ENCODE data around the gene SLC25A31.

Gene SLC25A31

DNA sequence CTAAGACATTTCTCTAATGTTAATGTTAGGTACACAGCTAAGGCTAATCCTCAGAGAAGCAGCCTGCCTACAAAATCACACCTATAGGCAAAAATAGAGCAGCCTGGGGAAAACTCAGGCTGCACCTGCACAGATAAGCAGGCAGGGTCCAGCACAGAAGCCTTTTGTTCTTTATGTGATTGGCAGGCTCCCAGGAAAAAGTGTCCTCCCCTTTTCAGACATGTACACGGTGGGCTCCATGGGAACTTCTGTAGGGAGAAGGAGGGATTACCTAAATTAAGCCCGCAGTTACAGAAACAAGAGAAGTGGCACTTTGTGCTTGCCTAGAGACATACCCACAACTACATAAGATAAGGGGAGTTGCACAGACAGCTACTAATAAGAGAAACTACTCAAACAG is 47.9 kb downstream of the SLC25A31 start:
- DNase-seq = peak; percentile 61

DNA sequence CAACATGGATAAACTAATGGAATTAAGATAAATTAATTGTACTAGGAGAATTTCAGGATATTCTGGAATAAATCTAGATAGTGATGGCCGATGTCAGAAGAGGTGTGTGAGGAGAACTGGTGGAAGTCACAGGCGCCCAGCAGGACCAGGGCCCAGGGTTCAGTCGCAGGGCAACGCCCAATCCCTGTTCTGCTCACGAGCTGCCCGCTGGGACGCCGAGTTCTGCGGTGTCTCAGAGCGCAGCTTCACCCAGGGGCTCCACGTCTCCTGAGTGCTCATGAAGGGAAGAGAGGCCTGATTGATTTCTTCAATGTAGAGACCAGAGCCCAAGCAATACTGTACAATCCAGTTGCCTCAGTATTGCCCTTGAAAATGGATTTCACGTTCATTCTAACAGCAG is 50.4 kb downstream of the SLC25A31 start:
- no peak for DNase-seq

DNA sequence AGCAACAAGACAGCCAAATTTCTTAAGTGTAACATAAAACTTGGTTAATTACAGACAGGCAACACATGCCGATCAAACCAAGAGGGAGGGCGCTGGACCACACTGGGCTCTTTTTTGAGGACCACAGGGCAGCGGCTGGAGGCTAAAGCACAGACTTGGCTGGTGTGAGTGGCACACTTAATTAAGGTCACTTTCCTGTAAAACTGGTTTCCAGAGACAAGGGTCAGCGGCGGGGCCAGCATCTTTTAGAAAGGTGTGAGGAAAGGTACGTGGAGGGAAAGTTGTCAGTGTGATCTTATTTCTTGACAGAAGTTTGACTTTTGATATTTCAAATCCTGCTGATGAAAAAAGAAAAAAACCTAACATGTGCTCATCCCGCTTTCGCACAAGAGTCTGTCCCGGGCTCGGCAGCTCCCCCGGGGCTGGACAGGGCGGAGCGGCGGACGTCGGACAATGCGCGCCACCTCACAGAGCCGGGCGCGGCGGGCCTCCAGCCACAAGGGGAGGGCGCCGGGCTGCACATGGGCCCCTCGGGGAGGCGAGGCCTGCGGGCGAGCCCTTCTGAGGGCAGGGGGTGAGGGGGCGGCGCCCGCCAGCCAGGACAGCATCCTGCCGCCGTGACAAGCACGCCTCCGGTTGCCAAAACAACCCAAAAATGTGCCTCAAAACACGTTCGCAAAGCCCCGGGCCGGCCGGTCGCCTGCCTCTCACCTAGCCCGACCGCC is 51.3 kb downstream of the SLC25A31 start:
- no peak for DNase-seq

DNA sequence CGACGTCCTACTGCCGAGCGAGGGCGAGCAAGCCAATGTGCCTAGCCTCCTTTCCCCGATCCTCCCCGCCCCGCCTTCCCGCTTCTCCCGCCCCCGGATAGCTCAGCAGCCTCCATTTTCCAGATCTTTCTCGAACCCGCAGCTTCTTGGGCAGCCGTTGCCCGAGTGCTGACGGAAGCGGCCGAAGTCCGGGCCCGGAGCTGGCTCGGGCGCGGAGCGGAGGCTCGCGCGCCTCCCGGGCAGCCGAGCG is 51.8 kb downstream of the SLC25A31 start:
- no peak for DNase-seq

DNA sequence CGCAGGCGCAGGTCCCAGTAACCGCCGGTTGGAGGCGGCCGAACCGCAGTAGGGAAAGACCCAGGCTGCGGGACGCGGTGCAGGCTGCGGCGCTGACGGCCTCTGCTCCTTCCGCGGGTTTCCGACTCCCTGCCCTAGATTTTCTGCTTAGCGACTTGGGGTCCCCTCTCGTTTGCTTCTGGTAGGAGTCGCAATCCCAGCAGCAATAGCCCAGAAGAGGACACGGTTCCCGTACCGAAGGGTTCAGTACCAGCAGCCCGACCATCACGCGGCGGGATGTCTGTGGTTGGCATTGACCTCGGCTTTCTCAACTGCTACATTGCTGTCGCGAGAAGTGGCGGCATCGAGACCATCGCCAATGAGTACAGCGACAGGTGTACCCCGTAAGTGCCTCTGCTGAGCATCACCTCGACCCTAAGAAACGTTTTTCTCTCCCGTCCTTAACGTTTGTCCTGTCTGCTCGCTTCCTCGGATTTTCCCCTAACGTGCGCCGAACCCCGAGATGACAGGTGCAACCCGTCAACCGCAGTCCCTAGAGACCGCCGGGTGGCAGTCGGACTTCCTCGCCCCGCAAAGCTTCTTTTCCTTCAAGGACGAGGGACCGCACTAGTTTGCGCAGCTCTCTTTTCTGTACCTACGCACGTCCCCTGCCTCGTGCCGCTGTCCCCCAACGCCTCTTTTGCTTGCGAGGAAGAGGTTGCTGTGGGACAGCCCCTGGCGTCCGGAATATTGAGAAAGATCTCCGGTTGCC is 52.2 kb downstream of the SLC25A31 start, which contains the start of gene HSPA4L:
Gene HSPA4L (plus strand): TSS at position 48 of the 751 bp plus-strand sequence. CDS start 229 bp downstream, at position 277.
- peak; percentile 54 for DNase-seq

DNA sequence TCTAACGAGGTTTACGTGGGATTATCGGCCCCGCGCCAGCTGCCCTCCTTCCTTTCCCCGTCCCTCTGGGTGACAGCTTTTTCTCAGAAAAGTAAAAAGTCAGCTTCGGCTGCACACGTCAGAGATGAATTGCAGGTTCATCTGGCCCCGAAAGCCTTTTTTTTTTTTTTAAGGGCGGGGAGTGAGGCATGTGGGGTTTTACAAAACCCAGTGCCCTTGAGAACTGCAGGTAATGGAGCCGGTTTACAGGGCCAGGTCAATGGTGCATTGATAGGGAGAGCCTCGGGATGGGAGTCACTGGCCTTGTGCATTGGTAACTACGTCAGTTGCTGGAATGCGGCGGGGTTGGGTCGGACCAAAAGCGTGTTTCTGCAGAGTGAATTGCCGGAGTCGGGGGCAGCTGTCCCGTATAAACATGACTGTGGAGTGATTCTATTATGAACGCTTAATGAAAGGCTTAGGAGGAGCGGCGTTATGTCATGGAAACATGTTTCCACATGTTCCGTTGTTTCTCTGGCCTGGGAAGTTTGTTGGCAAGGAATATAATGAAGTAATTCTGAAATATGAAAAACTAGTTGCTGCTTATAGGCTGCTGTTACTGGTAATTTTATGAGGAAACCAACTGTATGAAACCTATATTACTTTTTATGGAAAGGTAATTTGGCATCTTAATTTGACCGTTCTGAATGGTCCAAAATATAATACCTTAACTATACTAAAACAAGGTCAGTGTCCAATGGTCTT is 53.0 kb downstream of the SLC25A31 start:
- DNase-seq = peak; percentile 59

DNA sequence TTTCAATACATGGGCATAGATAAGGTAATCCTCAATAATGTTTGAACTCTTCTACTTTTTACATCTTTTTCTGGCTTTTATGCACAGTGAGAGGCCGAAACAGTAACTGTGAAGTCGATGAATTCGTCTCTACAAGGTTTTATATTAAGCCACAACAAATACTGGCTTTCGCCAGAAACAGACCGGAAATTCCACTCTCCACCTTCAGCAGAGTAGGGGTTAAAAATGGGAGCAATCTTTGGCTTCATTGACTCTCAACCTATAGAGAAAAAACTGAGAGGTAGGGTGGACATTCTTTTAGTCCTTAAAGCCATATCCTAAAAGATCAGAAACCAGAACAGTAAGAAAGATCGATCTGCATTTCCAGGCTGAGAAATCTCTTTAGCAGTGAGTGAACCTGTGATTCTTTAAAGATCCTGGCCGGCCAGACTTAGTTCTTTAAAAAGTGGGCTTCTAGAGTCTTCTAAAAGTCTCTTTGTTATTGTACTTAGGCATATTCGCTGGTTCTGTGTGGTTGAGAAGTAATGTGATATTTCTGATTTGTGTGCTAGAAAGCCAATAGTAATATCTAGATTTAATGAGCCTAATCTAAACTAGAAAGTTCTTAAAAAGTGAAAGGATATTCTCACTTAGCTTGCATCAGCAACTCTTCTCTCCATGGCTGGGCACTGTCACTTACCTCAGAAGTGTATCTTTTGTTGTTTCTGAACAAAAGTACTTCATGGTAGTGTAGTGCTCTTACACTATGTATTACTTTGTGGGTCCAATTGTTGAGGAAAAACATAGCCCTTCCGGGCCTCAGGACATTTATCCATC is 54.0 kb downstream of the SLC25A31 start:
- no peak for DNase-seq

DNA sequence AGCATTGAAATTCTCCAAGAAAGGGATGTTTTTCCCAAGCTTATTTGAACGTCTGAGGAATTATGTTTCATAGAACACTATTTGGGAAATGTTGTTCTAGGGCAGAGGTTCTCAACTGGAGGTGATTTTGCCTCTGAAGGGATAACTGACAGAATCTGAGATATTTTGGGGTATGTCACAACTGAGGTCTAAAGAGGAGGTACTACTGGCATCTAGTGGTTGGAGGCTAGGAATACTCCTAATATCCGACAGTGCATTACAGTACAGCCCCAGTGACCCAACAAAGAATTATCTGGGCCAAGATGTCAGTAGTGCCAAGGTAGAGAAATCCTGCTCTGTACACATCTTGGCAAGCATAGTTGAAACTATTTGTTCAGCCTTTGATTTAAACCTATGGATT is 58.3 kb downstream of the SLC25A31 start:
- DNase-seq = no peak

DNA sequence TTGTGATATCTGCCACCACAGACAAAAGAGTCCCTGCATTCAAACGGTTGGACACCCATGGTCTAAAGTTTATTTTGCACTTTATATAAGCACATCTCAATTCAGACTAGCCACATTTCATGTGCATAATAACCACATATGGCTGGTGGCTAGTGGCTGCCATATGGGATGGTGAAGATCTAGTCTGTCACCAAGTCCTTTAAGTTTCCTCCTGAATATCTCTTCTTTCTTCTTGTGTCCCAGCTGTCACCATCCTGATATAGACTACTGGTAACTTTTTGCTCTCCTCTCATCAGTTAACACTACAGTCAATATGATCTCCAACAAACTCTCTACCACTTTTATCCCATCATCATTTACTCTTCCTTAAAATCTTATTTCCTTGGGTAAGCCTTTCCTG is 61.2 kb downstream of the SLC25A31 start:
- DNase-seq = no peak

DNA sequence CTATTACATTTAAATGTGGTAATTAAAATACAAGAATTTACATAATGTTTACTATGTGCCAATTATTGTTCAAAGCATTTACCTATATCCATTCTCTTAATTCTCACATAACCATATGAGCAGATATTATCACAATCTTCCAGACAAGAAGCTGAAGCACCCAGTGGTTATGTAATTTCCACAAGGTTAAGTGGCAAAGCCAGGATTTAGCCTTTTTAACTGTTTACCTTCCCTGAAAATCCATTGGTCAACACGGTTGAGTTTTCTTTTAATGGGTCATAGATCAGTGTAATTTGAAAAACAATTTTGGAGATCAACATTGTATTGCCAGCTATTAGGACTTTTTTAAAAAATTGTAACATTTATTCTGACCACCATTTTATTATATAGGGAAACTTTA is 63.3 kb downstream of the SLC25A31 start:
- DNase-seq = no peak

DNA sequence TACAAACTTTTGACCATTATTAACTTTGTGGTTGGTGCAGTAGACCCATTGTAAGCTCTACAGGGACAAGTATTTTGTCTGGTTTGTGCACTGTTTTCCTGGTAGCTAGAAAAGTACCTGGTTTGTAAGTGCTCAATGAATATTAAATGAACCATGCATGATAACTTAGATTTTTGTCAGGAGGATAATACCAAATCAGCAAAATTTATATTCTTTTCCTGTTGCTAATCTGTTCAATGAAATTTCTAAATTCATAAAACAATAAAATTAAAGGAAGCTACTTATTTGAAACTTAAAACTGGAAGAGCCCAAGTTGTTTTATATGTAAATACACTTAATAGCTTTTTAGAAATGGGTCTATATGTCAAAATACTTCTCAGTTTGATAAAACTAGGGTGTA is 69.5 kb downstream of the SLC25A31 start:
- DNase-seq = no peak

DNA sequence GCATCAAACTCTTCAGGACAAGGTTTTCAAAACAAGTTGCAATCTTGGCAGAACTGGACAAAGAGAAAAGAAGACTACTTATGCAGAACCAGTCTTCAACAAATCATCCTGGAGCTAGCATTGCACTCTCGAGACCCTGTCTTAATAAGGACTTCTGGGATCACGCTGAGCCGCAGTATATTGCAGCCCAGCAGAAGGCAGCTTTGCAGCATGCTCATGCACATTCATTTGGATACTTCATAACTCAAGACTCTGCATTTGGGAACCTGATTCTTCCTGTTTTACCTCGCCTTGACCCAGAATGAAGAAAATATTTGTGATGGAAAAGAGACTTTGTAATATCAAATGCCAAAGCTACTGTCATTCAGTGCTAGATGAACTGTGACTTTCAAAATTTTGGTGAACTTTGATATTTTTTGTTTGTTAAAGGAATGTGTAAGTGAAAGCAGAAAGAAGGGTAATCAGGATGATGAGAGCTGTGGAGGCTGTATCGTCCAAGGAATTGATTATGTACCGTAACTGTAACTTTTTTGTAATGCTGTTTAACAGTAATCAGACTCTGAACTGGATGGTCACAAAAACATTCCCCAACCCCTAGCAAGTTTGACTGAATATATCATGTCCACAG is 79.1 kb downstream of the SLC25A31 start:
- DNase-seq = no peak

DNA sequence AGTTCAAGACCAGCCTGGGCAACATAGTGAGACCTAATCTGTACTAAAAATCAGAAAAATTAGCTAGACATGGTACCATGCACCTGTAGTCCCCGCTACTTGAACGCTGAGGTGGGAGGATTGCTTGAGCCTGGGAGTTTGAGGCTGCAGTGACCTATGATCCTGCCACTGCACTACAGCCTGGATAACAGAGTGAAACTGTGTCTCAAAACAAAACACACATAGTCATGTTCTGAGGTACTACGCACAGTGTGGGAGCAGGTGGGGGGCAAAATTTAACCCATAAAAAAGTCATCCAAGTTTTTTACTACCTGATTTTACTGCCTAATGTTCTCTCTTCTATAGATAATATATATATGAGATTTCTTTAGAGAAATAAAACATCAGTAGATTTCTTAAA is 80.4 kb downstream of the SLC25A31 start:
- DNase-seq = no peak

DNA sequence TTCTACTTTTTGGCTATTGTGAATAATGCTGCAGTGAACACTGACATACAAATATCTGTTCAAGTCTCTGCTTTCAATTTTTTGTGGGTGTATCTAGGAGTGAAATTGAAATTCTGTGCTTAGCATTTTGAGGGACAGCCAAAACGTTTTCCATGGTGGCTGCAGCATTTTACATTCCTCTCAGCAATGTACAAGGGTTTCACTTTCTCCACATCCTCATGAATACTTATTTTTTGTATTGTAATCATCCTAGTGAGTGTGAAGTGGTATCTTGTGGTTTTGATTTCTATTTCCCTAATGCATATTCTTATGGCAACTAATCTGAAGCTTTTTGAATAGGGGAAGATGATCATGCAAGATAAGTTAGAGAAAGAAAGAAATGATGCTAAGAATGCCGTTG is 92.2 kb downstream of the SLC25A31 start:
- no peak for DNase-seq
